GM18505 (cell line): Measurements from ENCODE around the gene GABARAP.
A peak's percentile ranks its signal among the peaks of the same experiment; 100 is the strongest.

ENCODE experiments used
- ATAC-seq: cut with Tn5 transposase; IDR thresholded peaks from one replicate; pipeline ENCODE4 v1.9.1; 2021; ENCODE audit not compliant: unreplicated experiment
- POLR2A ChIP-seq: IDR thresholded peaks from 4 replicates; pipeline ENCODE4 v1.6.1; 2011; ENCODE audit warnings: borderline replicate concordance; ENCODE audit not compliant: insufficient read depth, insufficient read length; ENCODE audit errors: extremely low read depth

The GABARAP gene

DNA sequence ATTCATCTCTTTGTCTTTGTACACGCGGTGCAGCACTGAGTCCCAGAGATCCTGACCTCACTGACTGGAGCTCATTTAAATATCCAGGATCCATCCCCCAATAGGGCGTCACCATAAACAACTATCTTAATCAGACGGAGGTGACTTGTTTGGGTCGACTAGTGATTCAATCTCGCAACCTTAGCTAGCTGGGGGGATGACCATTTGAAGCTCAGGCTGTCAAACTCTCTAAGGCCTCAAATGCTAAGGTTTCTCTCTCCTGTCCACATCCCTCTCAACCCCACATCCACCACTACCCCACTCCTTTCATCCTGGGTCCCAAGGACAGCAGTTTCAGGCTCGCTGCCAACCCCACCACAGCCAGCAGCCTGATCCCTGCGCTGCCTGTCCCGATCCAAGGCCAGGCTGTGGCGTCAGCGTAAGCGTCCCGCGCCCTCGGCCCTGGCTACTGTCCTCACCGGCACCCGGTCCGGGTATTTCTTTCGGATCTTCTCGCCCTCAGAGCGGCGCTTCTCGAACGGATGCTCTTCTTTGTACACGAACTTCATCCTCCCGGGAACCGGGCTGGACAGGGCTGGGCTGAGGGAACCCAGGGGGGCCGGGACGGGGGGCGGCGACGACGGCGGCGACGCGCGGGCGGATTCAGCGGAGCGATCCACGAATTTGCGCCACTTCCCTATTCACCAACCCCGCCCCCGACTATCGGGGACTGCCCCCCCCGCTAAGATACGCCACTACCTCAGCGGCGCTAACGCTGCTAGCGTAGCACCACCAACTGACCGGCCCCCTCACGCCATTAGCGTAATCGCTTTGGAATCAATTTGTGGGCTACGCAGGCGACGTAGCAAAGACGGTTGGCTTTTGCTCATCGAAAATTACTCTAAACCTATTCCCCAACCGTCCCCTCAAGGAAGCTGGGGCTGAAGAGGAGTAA, at the start of gene GABARAP:
Gene GABARAP (minus strand): TSS at position 667 of the 934 bp plus-strand sequence. CDS start 119 bp downstream, at position 548.
- ATAC-seq, result peak; percentile 37
- TF ChIP-seq POLR2A, result peak; percentile 46

DNA sequence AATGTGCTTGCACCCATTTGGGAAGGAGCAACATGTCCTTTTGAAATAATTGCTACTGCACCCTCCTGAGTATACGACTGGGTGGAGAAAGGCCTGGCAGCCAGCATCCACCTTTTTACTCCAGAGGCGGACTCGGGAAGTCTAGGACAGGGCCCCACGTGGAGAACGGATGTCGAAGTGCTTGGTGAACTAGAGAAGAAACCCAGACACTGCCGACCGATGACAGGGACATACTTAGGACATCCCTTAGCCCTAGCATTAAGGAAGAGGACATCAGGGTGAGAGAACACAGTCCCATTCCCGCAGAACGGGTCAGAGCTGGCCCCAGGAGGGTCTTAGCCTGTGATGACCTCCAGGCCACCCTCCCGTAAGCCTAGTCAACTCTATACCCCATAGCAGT, 48.4 kb upstream of the GABARAP start:
- no peak for ATAC-seq
- TF ChIP-seq POLR2A, result no peak

GRCh38 chr17:7290166-7290565, 47.9 kb upstream of the GABARAP start:
- TF ChIP-seq POLR2A, result no peak
- no peak for ATAC-seq

GRCh38 chr17:7289256-7290032, 47.2 kb upstream of the GABARAP start:
- no peak for TF ChIP-seq POLR2A
- ATAC-seq, result no peak

DNA sequence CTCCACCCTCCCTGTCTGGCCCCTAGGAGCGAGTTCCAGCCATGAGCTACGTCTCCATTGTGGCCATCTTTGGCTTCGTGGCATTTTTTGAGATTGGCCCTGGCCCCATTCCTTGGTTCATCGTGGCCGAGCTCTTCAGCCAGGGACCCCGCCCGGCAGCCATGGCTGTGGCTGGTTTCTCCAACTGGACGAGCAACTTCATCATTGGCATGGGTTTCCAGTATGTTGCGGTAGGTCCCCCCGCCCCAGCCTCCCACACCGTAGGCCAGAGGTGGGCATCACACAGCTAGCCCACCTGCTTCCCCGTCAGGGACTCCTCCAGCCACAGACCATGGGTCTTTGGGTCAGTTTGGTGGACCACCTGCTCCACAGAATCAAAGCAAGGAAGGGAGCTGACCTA, 43.4 kb upstream of the GABARAP start:
- no peak for ATAC-seq
- TF ChIP-seq POLR2A, result no peak

DNA sequence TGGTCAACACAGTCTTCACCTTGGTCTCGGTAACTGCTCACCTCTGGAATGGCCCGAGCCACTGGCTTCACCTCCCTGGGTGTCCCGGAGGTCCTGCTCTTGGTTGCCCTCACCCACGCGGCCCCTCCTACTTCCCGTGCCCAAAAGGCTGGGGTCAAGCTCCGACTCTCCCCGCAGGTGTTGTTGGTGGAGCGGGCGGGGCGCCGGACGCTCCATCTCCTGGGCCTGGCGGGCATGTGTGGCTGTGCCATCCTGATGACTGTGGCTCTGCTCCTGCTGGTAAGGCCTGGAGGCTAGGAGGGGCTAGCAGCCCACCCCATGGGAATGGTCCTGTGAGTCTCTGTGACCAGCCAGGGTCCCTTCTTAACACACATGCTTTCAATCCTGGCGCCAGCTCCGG, 42.7 kb upstream of the GABARAP start:
- no peak for TF ChIP-seq POLR2A
- ATAC-seq, result no peak

DNA sequence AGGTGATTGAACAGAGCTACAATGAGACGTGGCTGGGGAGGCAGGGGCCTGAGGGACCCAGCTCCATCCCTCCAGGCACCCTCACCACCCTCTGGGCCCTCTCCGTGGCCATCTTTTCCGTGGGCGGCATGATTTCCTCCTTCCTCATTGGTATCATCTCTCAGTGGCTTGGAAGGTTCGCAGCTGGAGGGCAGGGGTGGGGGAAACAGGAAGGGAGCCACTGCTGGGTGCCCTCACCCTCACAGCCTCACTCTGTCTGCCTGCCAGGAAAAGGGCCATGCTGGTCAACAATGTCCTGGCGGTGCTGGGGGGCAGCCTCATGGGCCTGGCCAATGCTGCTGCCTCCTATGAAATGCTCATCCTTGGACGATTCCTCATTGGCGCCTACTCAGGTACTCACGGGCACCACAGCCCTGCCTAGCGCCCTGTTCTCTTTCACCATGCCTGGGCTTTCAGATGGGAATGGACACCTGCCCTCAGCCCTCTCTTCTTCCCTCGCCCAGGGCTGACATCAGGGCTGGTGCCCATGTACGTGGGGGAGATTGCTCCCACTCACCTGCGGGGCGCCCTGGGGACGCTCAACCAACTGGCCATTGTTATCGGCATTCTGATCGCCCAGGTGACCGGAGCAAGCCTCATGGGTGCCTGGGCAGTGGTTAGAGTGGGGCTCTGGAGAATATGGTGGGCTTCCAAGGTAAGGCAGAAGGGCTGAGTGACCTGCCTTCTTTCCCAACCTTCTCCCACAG, 41.4 kb upstream of the GABARAP start:
- TF ChIP-seq POLR2A, result no peak
- ATAC-seq, result no peak

GRCh38 chr17:7282752-7283321, 40.6 kb upstream of the GABARAP start:
- no peak for TF ChIP-seq POLR2A
- no peak for ATAC-seq

- no peak for ATAC-seq
- TF ChIP-seq POLR2A, result no peak
Observed at GRCh38 chr17:7281953-7282751, 39.9 kb upstream of the GABARAP start.

DNA sequence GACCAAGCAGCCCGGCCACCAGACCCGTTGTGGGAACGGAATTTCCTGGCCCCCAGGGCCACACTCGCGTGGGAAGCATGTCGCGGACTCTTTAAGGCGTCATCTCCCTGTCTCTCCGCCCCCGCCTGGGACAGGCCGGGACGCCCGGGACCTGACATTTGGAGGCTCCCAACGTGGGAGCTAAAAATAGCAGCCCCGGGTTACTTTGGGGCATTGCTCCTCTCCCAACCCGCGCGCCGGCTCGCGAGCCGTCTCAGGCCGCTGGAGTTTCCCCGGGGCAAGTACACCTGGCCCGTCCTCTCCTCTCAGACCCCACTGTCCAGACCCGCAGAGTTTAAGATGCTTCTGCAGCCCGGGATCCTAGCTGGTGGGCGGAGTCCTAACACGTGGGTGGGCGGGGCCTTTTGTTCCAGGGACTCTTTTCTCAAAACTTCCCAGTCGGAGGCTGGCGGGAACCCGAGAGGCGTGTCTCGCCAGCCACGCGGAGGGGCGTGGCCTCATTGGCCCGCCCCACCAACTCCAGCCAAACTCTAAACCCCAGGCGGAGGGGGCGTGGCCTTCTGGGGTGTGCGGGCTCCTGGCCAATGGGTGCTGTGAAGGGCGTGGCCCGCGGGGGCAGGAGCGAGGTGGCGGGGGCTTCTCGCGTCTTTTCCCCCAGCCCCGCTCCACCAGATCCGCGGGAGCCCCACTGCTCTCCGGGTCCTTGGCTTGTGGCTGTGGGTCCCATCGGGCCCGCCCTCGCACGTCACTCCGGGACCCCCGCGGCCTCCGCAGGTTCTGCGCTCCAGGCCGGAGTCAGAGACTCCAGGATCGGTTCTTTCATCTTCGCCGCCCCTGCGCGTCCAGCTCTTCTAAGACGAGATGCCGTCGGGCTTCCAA, 39.1 kb upstream of the GABARAP start, which contains the start of gene SLC2A4:
Gene SLC2A4 (plus strand): TSS at position 645 of the 879 bp plus-strand sequence. CDS start 217 bp downstream, at position 862.
- TF ChIP-seq POLR2A, result no peak
- ATAC-seq, result peak; percentile 49

- ATAC-seq, result peak; percentile 50
- no peak for TF ChIP-seq POLR2A
Observed at GRCh38 chr17:7280519-7281073, 38.3 kb upstream of the GABARAP start.
